ENCODE results near the gene SAT1.
"Not testable (repeated sequence)": the region's sequence is repeated elsewhere in the genome, so short reads cannot be mapped to it uniquely, and the experiment has no call there.

The SAT1 gene

DNA sequence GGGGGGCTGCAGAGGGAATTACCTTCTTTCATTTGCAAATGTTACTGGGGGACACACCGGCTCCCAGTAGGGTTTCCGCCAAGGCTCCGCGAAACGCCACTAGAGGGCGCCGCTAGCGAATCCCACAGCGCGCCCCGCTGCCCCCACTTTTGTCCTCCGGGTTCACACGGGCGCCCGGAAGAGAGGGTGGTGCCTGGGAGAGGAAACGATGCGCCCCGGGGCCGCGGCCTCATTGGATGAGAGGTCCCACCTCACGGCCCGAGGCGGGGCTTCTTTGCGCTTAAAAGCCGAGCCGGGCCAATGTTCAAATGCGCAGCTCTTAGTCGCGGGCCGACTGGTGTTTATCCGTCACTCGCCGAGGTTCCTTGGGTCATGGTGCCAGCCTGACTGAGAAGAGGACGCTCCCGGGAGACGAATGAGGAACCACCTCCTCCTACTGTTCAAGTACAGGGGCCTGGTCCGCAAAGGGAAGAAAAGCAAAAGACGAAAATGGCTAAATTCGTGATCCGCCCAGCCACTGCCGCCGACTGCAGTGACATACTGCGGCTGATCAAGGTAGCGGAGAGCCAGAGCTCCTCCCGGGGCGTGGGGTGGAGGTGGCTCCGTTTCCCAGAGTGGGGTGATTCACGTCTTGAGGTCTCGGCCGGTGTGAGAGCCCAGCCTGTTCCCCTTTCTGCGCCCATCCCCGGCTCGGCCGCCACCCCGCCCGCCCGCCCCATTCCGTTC is at the start of gene SAT1:
Gene SAT1, plus strand, starts transcription at position 311 of the 726 bp plus-strand sequence. Its CDS starts 179 bp downstream, at position 490.
- H3K9ac ChIP-seq (ENCODE audit: low read depth, low read length), result peak within 1 kb of the TSS; percentile 71

DNA sequence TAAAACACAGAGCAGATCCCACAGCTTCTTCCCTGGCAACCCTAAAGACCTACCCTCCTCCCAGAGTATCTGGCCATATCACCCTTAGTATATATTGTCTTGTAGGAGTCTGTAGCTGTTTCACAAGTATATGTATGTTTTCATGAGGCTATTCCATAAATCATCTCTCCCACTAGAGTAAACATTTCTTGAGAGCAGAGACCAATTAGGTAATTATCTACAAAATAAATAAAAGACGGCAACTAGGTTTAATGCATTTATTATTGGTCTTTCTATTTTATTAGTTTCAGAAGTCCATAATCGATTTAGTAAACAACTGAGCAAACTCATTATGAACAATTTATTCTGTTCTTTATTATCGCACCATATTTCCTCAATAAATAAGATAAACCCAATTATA is 46.9 kb upstream of the SAT1 start:
- Histone ChIP-seq H3K4me3 (ENCODE audit: low read depth, low read length) (no peak overlapping the region), H3K9ac (ENCODE audit: low read depth, low read length) (no peak overlapping the region), H3K27me3 (ENCODE audit: control insufficient read depth, insufficient read depth, low read length) (no peaks in the 10 kb centered on the region)

More for the DNA sequence above, at the start of gene SAT1:
- no peaks in the 10 kb centered on the region for H3K4me1 ChIP-seq (ENCODE audit: control insufficient read depth, insufficient read depth, low read length)
- H3K36me3 ChIP-seq (ENCODE audit: control insufficient read depth, insufficient read depth, low read length), result no peaks in the 10 kb centered on the region
- H3K4me3 ChIP-seq (ENCODE audit: low read depth, low read length), result peak within 1 kb of the TSS; percentile 99
- H3K27me3 ChIP-seq (ENCODE audit: control insufficient read depth, insufficient read depth, low read length), result no peaks in the 10 kb centered on the region
- no peaks in the 10 kb centered on the region for H3K9me3 ChIP-seq (ENCODE audit: control insufficient read depth, insufficient read depth, low read length)

DNA sequence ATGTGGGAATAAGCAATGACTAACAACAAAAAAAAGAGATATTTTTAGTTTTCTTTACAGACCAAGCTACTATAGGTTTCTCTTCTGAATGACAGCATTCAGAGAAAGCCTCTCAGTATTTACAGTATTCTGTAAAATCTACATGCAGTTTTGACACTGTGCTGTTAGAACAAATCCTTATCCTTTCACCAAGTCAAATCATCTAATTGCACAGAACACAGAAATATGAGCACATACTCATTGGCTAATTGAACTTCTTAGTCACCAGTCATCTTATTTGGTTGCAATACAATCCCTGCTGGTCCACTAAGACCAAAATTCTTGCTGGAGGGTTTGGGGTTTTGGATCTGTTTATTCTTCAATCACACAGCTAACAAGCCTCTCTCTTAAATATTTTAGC is 45.6 kb upstream of the SAT1 start:
- Histone ChIP-seq H3K9ac (ENCODE audit: low read depth, low read length) (no peak overlapping the region), H3K4me3 (ENCODE audit: low read depth, low read length) (no peak overlapping the region), H3K27me3 (ENCODE audit: control insufficient read depth, insufficient read depth, low read length) (no peaks in the 10 kb centered on the region), H3K36me3 (ENCODE audit: control insufficient read depth, insufficient read depth, low read length) (no peaks in the 10 kb centered on the region), H3K9me3 (ENCODE audit: control insufficient read depth, insufficient read depth, low read length) (no peaks in the 10 kb centered on the region), H3K4me1 (ENCODE audit: control insufficient read depth, insufficient read depth, low read length) (peaks cover 6% of the 10 kb centered on the region)

More for the DNA sequence above, 46.9 kb upstream of the SAT1 start:
- no peaks in the 10 kb centered on the region for H3K36me3 ChIP-seq (ENCODE audit: control insufficient read depth, insufficient read depth, low read length)
- no peaks in the 10 kb centered on the region for H3K9me3 ChIP-seq (ENCODE audit: control insufficient read depth, insufficient read depth, low read length)
- peaks cover 10% of the 10 kb centered on the region for H3K4me1 ChIP-seq (ENCODE audit: control insufficient read depth, insufficient read depth, low read length)

DNA sequence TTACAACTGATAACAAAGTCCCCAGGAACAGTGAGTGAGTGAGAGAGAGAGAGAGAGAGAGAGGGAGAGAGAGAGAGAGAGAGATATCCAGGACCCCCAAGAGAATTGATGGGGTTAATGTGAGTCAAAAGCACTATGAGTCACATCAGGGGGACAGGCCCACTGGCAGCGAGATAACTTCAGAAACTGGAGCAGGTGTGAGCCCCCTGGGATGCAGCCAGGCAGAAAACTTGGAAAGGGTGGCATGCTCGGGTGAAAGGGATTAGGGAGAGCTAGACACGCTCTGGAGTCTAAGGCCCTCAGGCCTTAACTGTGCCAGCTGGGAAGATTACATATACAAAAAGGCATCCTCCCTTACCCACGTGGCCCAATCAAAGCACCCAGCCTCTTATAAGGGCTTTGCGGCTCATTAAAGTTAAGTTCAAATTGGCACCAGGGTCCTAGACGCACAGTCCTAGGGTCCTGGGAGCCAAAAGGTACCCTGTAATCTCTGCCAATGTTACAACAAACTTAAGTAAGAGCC is 40.7 kb upstream of the SAT1 start:
- no peaks in the 10 kb centered on the region for H3K36me3 ChIP-seq (ENCODE audit: control insufficient read depth, insufficient read depth, low read length)
- peak overlapping the region; percentile 41 for H3K9ac ChIP-seq (ENCODE audit: low read depth, low read length)
- no peaks in the 10 kb centered on the region for H3K4me1 ChIP-seq (ENCODE audit: control insufficient read depth, insufficient read depth, low read length)
- no peaks in the 10 kb centered on the region for H3K27me3 ChIP-seq (ENCODE audit: control insufficient read depth, insufficient read depth, low read length)
- H3K9me3 ChIP-seq (ENCODE audit: control insufficient read depth, insufficient read depth, low read length), result no peaks in the 10 kb centered on the region
- H3K4me3 ChIP-seq (ENCODE audit: low read depth, low read length), result peak overlapping the region; percentile 70

DNA sequence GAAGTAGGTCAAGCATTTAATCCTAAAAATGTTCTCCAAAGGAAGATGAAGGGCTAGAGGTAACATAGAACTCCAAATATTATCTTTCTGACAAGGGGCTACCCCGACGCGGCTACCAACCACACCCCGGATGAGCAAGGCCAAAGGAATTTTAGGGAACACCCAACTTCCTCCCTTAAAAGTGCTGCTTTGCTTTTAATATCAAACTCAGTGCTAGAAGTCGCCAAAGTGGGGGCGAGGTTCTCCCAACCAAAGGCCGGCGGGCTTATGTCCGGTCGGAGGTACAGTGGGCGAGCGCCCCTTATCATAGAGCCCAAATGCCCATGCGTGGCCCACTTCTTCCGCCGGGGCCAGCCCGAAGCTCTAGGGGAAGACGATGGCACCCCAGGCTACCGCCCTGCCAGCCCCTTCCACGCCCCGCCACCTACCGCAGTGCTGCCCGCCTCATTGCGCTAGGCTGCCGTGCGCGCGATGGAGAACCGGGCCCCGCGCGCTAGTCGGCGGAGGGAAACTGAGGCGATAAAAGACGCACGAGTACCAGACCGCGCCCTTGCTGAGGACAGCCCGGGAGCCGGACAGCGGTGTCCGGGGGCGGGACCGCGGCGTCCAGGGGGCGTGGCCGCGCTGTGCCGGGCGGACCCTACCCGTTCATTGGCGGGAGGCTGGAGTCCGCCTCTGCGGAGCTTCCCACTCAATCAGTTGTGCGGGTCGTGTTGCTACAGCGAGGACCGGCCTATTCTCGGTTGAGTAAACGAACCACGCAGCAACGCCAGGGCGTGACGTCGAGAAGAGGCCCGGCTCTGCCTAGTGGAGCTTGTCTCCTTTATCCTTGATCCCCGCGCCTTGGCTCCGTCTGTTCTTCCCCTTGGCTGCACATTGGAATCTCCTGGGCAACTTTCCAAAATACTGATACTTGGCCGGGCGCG is 40.0 kb upstream of the SAT1 start, which contains the start of gene ACOT9:
Gene ACOT9, minus strand, starts transcription at position 580 of the 926 bp plus-strand sequence. Its CDS starts 132 bp downstream, at position 448.
- peak within 1 kb of the TSS; percentile 70 for H3K4me3 ChIP-seq (ENCODE audit: low read depth, low read length)
- no peaks in the 10 kb centered on the region for H3K4me1 ChIP-seq (ENCODE audit: control insufficient read depth, insufficient read depth, low read length)

DNA sequence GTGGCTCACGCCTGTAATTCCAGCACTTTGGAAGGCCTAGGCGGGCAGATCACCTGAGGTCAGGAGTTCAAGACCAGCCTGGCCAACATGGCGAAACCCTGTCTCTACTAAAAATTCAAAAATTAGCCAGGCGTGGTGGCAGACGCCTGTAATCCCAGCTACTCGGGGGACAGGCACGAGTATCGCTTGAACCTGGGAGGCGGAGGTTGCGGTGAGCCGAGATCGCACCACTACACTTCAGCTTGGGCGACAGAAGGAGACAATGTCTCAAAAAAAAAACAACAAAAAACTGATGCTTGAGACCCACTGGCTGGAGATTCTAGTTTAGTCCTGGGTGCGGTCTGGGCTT is 39.4 kb upstream of the SAT1 start:
- not testable (repeated sequence) for H3K4me1 ChIP-seq (ENCODE audit: control insufficient read depth, insufficient read depth, low read length); H3K27me3 ChIP-seq (ENCODE audit: control insufficient read depth, insufficient read depth, low read length); H3K9me3 ChIP-seq (ENCODE audit: control insufficient read depth, insufficient read depth, low read length); H3K9ac ChIP-seq (ENCODE audit: low read depth, low read length); H3K36me3 ChIP-seq (ENCODE audit: control insufficient read depth, insufficient read depth, low read length)
- peak overlapping the region; percentile 70 for H3K4me3 ChIP-seq (ENCODE audit: low read depth, low read length)

More for the DNA sequence above, 40.0 kb upstream of the SAT1 start, which contains the start of gene ACOT9:
- Histone ChIP-seq H3K36me3 (ENCODE audit: control insufficient read depth, insufficient read depth, low read length) (no peaks in the 10 kb centered on the region), H3K27me3 (ENCODE audit: control insufficient read depth, insufficient read depth, low read length) (no peaks in the 10 kb centered on the region), H3K9ac (ENCODE audit: low read depth, low read length) (peak within 1 kb of the TSS; percentile 41), H3K9me3 (ENCODE audit: control insufficient read depth, insufficient read depth, low read length) (no peaks in the 10 kb centered on the region)

DNA sequence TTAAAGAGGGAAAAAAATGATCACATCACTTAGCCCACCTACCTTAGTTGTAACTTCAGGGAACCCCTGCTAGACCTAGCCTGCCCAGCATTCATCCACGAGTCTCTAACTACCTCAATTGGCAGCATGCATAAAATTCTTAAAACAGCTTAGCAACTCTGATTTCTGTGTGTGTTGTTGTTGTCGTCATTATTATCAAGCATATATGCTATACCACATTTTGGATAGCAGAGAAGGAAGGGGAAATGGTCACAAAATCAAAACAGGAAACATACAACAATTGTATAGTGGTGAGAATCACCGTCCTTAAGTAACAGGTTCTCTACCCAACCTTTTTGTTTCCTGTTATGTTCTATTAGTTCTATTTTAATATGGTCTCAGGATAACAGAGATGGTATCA is 37.2 kb upstream of the SAT1 start:
- H3K27me3 ChIP-seq (ENCODE audit: control insufficient read depth, insufficient read depth, low read length), result no peaks in the 10 kb centered on the region
- H3K4me3 ChIP-seq (ENCODE audit: low read depth, low read length), result no peak overlapping the region
- H3K9ac ChIP-seq (ENCODE audit: low read depth, low read length), result no peak overlapping the region
- no peaks in the 10 kb centered on the region for H3K36me3 ChIP-seq (ENCODE audit: control insufficient read depth, insufficient read depth, low read length)
- no peaks in the 10 kb centered on the region for H3K9me3 ChIP-seq (ENCODE audit: control insufficient read depth, insufficient read depth, low read length)
- H3K4me1 ChIP-seq (ENCODE audit: control insufficient read depth, insufficient read depth, low read length), result no peaks in the 10 kb centered on the region

DNA sequence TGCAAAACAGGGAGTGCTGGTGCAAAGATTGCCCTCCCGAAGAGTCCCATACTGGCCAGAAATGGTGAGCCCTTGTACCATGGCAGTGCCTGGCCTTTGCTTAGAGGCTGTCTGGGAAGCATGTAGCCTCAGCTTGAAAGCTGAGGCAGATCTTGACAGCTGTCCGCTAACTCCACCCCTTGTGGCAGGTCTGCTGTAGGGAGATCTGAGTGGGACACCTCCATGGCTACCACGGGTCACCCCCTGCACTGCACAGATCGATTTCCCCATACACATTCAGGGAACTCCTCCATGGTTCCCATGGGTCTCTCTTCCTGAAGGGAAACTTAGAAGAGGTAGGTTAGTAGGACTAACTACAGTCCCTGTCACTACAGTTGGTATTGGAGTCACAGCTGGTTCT is 33.8 kb upstream of the SAT1 start:
- Histone ChIP-seq H3K4me3 (ENCODE audit: low read depth, low read length) (no peak overlapping the region), H3K36me3 (ENCODE audit: control insufficient read depth, insufficient read depth, low read length) (no peaks in the 10 kb centered on the region), H3K9ac (ENCODE audit: low read depth, low read length) (no peak overlapping the region), H3K9me3 (ENCODE audit: control insufficient read depth, insufficient read depth, low read length) (no peaks in the 10 kb centered on the region), H3K27me3 (ENCODE audit: control insufficient read depth, insufficient read depth, low read length) (no peaks in the 10 kb centered on the region), H3K4me1 (ENCODE audit: control insufficient read depth, insufficient read depth, low read length) (no peaks in the 10 kb centered on the region)

DNA sequence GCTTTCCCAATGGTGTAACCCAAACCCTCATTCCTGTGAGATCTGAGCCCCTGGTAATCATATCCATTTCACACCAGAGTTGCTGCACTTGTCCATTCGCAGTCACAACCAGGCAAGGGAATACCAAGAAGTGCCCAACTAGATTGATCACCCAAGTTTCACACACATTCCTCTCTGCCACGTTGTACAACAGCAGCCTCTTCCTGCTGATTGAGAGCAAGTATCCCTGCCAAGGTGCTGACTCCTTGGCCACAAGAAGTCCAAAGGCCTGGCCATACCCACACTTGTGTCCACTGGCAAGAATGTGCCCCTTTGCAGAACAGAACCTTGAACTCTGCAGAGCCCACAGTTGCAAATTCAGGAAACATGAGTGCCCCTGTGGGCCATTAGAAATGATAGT is 33.4 kb upstream of the SAT1 start:
- Histone ChIP-seq H3K4me1 (ENCODE audit: control insufficient read depth, insufficient read depth, low read length) (no peaks in the 10 kb centered on the region), H3K9ac (ENCODE audit: low read depth, low read length) (no peak overlapping the region), H3K9me3 (ENCODE audit: control insufficient read depth, insufficient read depth, low read length) (no peaks in the 10 kb centered on the region), H3K36me3 (ENCODE audit: control insufficient read depth, insufficient read depth, low read length) (no peaks in the 10 kb centered on the region), H3K27me3 (ENCODE audit: control insufficient read depth, insufficient read depth, low read length) (no peaks in the 10 kb centered on the region), H3K4me3 (ENCODE audit: low read depth, low read length) (no peak overlapping the region)

DNA sequence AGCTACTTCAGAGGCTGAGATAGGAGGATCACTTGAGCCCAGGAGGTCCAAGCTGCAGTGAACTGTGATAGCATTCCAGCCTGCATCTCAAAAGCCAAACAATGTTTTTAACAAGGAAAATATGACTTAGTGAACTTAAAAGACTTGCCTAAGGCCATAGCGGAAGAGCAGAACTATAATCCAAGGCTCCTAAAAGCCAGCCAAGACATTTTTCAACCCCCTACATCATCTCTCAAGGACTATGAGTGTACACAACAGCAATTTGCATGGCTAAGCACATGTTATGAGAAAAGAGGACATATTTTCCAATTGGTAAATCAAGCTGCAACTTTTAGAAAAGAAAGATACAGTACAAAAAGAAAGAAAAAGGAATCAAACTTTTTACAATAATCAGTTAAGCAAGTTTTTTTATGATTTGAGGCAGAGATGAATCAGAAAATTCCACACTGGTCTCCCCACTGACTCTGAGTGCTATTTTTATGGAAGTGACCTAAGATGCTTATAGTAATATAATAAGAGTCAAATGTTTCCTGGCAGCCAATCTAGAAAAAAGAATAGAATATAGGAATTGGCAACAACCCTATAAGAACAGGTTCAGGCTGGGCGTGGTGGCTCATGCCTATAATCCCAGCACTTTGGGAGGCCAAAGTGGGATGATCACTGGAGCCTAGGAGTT is 30.1 kb upstream of the SAT1 start:
- H3K4me3 ChIP-seq (ENCODE audit: low read depth, low read length), result no peak overlapping the region
- H3K4me1 ChIP-seq (ENCODE audit: control insufficient read depth, insufficient read depth, low read length), result no peaks in the 10 kb centered on the region
- no peaks in the 10 kb centered on the region for H3K9me3 ChIP-seq (ENCODE audit: control insufficient read depth, insufficient read depth, low read length)
- no peaks in the 10 kb centered on the region for H3K36me3 ChIP-seq (ENCODE audit: control insufficient read depth, insufficient read depth, low read length)
- no peaks in the 10 kb centered on the region for H3K27me3 ChIP-seq (ENCODE audit: control insufficient read depth, insufficient read depth, low read length)
- no peak overlapping the region for H3K9ac ChIP-seq (ENCODE audit: low read depth, low read length)

DNA sequence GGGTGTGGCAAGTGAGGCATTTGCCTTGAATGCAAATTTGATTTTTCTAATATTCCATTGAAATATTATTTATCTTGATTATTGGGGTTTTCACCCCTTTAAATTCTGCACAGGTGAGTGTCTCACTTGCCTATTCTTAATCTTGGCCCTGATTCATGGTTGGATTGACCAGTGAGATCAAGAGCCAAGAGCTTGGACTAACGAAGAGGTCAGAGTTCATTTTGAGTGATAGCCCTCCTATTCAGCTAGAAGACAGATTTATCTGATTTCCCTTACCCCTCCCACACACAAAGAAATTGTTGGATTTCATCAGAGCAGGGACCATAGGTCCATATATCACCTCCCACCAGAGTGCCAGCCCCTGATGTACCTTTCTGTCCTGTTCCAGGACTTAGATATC is 28.3 kb upstream of the SAT1 start:
- no peaks in the 10 kb centered on the region for H3K4me1 ChIP-seq (ENCODE audit: control insufficient read depth, insufficient read depth, low read length)
- no peak overlapping the region for H3K4me3 ChIP-seq (ENCODE audit: low read depth, low read length)
- no peak overlapping the region for H3K9ac ChIP-seq (ENCODE audit: low read depth, low read length)
- H3K9me3 ChIP-seq (ENCODE audit: control insufficient read depth, insufficient read depth, low read length), result no peaks in the 10 kb centered on the region
- H3K36me3 ChIP-seq (ENCODE audit: control insufficient read depth, insufficient read depth, low read length), result no peaks in the 10 kb centered on the region
- no peaks in the 10 kb centered on the region for H3K27me3 ChIP-seq (ENCODE audit: control insufficient read depth, insufficient read depth, low read length)
